HG02885 (cell line): ENCODE data around the gene DENND6A.
"Not testable (repeated sequence)": the region's sequence is repeated elsewhere in the genome, so short reads cannot be mapped to it uniquely, and the experiment has no call there.

ENCODE experiments used
- ATAC-seq: cut with Tn5 transposase; IDR thresholded peaks from one replicate; pipeline ENCODE4 v1.9.1; 2021; ENCODE audit warnings: mild to moderate bottlenecking; ENCODE audit not compliant: unreplicated experiment, poor library complexity

The DENND6A gene

GRCh38 chr3:57696801-57697321 is 4.0 kb upstream of the DENND6A start:
- ATAC-seq: no peak

GRCh38 chr3:57694146-57694545 is 1.3 kb upstream of the DENND6A start:
- no peak for ATAC-seq

- not testable (repeated sequence) for ATAC-seq
Measured at GRCh38 chr3:57692133-57692395, 813 bp downstream of the DENND6A start.

GRCh38 chr3:57691411-57692132 is 1.3 kb downstream of the DENND6A start:
- ATAC-seq: no peak

- ATAC-seq: no peak
Measured at GRCh38 chr3:57689367-57690053, 3.4 kb downstream of the DENND6A start.

GRCh38 chr3:57688291-57688690 is 4.6 kb downstream of the DENND6A start:
- ATAC-seq: no peak

GRCh38 chr3:57683286-57683685 is 9.6 kb downstream of the DENND6A start:
- ATAC-seq: no peak

- no peak for ATAC-seq
Measured at GRCh38 chr3:57682284-57682683, 10.6 kb downstream of the DENND6A start.

- ATAC-seq: no peak
Measured at GRCh38 chr3:57681691-57682090, 11.2 kb downstream of the DENND6A start.

GRCh38 chr3:57680046-57680445 is 12.8 kb downstream of the DENND6A start:
- no peak for ATAC-seq

- no peak for ATAC-seq
Measured at GRCh38 chr3:57675530-57675929, 17.3 kb downstream of the DENND6A start.

- ATAC-seq: no peak
Measured at GRCh38 chr3:57673156-57673555, 19.7 kb downstream of the DENND6A start.

GRCh38 chr3:57670543-57670942 is 22.3 kb downstream of the DENND6A start:
- ATAC-seq: no peak

GRCh38 chr3:57661404-57661803 is 31.5 kb downstream of the DENND6A start:
- ATAC-seq: no peak

GRCh38 chr3:57659806-57660439 is 33.0 kb downstream of the DENND6A start:
- no peak for ATAC-seq

- no peak for ATAC-seq
Measured at GRCh38 chr3:57659004-57659673, 33.7 kb downstream of the DENND6A start.

- ATAC-seq: no peak
Measured at GRCh38 chr3:57658536-57658935, 34.3 kb downstream of the DENND6A start.

- ATAC-seq: no peak
Measured at GRCh38 chr3:57655727-57656126, 37.1 kb downstream of the DENND6A start.

- ATAC-seq: no peak
Measured at GRCh38 chr3:57654267-57654666, 38.6 kb downstream of the DENND6A start.

- no peak for ATAC-seq
Measured at GRCh38 chr3:57652203-57652602, 40.7 kb downstream of the DENND6A start.
